ENCODE results near the gene RAB40AL. TPM values are rescaled to one million over a fixed set of nuclear protein-coding genes. Genes with fewer than 3 reads are reported as not detected.

Gene RAB40AL
- 0.18 to 0.22 TPM in 2 of 5 replicates, not detected in the others for total RNA-seq (2022; extraction: Qiagen RNA extraction)

GRCh38 chrX:102936972-102937371 is at the start of gene RAB40AL:
Gene RAB40AL, plus strand, starts transcription at chrX:102937272. Its CDS starts 47 bp downstream, at chrX:102937319.

Other genes with a start within 250 kb of the RAB40AL start
- 4.2 to 6.0 TPM (median 5.5 TPM) in 5 replicates for gene GPRASP2, start 224.8 kb upstream of the RAB40AL start, total RNA-seq (2022; extraction: Qiagen RNA extraction)
- gene GPRASP3, start 216.5 kb upstream of the RAB40AL start, total RNA-seq (2022; extraction: Qiagen RNA extraction), result 2.8 to 3.9 TPM (median 3.8 TPM) in 5 replicates
- gene BEX1, start 126.9 kb downstream of the RAB40AL start, total RNA-seq (2022; extraction: Qiagen RNA extraction), result not detected in 5 replicates
- gene NXF3, start 155.9 kb downstream of the RAB40AL start, total RNA-seq (2022; extraction: Qiagen RNA extraction), result not detected in 5 replicates

All from A549 treated with Mapracorat at 1 μM for 4 hours (cell line).